Keratinocyte (primary cell): ENCODE measurements around the gene CYP4F11.

Source experiments
- EZH2 ChIP-seq: IDR thresholded peaks from one replicate; pipeline ENCODE4 v1.6.1; 2012; ENCODE audit warnings: inconsistent platforms, mild to moderate bottlenecking, low read length, moderate library complexity
- TF ChIP-seq, protein P1 (sequence below), 3 experiments: IDR thresholded peaks in 1 of 3; conservative IDR thresholded peaks in 1 of 3; optimal IDR thresholded peaks in 1 of 3; 2 replicates in 2 of 3; 3 replicates in 1 of 3; pipeline versions ENCODE3 to v1.5.1; 2011; ENCODE audit warnings: low read length in 3 of 3, mild to moderate bottlenecking in 3 of 3, moderate library complexity in 2 of 3, control low read depth in 1 of 3, inconsistent platforms in 1 of 3; ENCODE audit not compliant: insufficient read depth in 2 of 3; ENCODE audit errors: extremely low read depth in 1 of 3

DNA sequence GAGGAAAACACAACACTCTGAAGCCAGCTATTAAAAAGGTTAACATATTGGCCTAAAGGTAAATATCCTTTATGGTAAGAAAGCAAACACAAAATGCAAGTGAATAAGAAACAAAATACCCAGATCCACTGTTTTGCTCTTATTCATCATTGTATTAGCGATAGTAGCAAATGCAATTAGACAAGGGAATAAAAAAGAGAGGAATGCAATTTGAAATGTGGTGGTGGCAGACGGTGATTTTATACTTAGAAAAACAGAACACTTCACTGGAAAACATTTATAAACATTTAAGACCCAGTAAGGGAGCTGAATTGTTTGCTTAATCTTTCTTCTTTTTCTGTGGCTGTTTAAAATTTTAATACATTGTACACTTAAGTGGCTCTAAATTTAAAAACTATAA, 19.2 kb downstream of the CYP4F11 start:
- no peak for TF ChIP-seq EZH2
- TF ChIP-seq, protein P1, sequence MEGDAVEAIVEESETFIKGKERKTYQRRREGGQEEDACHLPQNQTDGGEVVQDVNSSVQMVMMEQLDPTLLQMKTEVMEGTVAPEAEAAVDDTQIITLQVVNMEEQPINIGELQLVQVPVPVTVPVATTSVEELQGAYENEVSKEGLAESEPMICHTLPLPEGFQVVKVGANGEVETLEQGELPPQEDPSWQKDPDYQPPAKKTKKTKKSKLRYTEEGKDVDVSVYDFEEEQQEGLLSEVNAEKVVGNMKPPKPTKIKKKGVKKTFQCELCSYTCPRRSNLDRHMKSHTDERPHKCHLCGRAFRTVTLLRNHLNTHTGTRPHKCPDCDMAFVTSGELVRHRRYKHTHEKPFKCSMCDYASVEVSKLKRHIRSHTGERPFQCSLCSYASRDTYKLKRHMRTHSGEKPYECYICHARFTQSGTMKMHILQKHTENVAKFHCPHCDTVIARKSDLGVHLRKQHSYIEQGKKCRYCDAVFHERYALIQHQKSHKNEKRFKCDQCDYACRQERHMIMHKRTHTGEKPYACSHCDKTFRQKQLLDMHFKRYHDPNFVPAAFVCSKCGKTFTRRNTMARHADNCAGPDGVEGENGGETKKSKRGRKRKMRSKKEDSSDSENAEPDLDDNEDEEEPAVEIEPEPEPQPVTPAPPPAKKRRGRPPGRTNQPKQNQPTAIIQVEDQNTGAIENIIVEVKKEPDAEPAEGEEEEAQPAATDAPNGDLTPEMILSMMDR (optimal IDR thresholded peaks at IDR 0.05 in 1 of 3, IDR thresholded peaks at IDR 0.05 in 1 of 3, conservative IDR thresholded peaks at IDR 0.05 in 1 of 3; ENCODE audit: extremely low read depth in 1 of 3, insufficient read depth in 2 of 3, low read length in 3 of 3), result no peak
